ES-I3 (cell line): Measurements from ENCODE around the gene ANTKMT.

Experiments
- H3K36me3 ChIP-seq: 2 replicates; pipeline ENCODE4 v1.6.1; 2013; ENCODE audit warnings: mild to moderate bottlenecking, low read length, control low read depth, moderate library complexity; ENCODE audit not compliant: insufficient read depth
- H3K4me1 ChIP-seq: 2 replicates; pipeline ENCODE4 v1.6.1; 2013; ENCODE audit warnings: mild to moderate bottlenecking, control low read depth, low read length; ENCODE audit not compliant: insufficient read depth
- H3K9ac ChIP-seq: 2 replicates; pipeline ENCODE4 v1.6.1; 2013; ENCODE audit warnings: low read depth, mild to moderate bottlenecking, low read length, moderate library complexity
- H3K9me3 ChIP-seq: 2 replicates; pipeline ENCODE4 v1.6.1; 2013; ENCODE audit warnings: mild to moderate bottlenecking, low read length, moderate library complexity; ENCODE audit not compliant: control insufficient read depth, insufficient read depth

ANTKMT gene

DNA sequence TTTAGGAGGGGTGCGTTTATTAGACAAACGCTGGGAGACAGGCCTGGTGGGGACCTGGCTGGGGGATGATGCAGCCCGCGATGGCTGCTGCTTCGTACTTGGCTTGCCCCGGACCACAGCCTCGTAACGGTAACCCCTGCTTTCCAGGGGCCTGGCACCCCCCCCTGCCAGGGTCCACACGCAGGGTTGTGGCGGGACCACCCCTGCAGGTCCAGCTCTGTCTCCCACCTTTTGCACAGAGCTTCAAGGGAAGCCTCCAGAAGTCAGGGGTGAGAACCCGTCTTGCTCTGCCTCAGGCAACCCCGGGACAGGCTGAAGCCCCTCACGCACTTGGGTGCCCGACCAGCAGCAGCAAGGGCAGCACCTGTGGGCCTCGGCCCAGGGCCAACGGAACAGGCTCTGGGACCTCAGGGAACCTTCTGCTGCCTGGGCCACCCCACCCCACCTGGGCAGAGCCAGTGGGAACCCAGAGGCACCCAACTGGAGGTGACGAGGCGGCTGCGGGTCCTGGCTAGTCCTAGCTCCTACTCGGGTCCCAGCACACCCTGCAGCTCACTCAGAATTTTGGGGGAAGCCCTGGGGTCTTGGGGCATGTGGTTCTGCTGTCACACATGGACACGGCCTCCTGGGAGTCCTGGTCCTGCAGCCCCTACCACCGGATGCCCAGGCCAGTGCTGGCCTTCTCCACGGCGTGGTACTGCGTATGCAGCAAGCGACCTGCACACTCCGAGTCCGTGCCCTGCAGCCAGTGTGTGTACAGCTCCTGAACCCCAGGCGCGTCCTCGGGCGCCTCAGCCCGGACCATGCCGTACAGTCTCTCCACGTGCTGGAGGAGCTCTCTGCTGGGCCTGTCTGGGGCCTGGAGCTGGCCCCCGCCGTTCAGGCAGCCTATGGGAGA lies 9.1 kb downstream of the ANTKMT start:
- no peaks in the 10 kb centered on the region for H3K36me3 ChIP-seq
- no peaks in the 10 kb centered on the region for H3K9me3 ChIP-seq
- H3K4me1 ChIP-seq = no peaks in the 10 kb centered on the region; the same call in 1 of the 2 replicates
- no peak overlapping the region for H3K9ac ChIP-seq

DNA sequence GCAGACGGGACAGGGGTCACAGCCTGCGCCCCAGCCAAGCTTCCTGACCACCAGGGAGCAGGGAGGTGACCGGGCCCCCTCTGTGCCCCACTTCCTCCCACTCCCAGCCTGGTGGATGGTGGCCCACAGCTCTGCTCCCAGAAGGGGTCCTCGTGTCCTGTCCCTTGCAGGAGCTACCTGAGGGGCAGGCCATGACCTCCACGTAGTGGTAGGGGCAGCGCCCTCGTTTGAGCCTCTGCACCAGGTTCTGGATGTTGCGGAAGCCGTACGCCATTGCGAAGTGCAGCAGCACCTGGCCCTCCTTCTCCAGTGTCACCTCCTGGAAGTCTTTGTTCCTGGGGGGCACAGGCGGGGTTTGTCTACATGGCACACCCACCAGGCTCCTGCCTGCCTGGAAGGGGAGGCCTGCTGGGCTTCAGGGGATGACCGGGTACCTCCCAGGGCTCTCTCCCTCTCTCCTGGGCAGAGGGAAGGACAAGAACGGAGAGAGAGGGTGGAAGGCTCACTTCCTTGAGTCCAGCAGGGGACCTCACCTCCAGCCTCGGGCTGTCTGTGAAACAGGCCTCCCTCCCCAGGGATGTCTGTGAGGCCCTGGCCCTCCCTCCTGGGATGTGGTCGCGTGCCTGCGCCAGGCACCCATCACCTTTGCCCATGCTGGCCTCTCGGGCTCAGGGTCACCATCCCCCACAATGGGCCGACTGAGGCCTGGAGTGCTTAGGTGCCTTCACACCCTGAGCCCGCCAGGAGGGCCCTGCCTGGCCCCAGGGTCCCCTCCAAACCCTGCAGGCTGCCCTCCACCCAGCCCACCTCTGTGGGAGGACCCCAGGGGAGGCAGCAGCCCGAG lies 9.9 kb downstream of the ANTKMT start:
- Histone ChIP-seq H3K4me1 (no peaks in the 10 kb centered on the region; the same call in 1 of the 2 replicates), H3K36me3 (no peaks in the 10 kb centered on the region), H3K9ac (no peak overlapping the region), H3K9me3 (no peaks in the 10 kb centered on the region)

DNA sequence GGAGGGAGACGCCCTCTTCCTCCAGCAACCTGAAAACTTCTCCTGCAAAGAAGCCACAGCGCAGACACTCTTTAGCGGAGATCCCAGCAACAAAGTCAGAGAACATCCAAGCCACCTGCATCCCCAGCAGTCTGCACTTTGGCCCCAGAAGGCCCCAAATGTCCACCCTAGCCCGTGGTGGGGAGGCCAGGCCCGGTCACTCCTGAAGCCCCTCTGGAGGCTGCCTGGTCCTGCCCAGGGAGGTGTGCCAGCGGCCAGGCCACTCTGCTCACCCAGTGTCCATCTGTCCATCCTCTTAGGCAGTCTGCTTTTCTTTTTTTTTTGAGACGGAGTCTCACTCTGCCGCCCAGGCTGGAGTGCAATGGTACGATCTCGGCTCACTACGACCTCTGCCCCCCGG lies 11.4 kb downstream of the ANTKMT start:
- Histone ChIP-seq H3K9me3 (no peaks in the 10 kb centered on the region), H3K9ac (no peak overlapping the region), H3K4me1 (0 out of 2 replicates have a peak, but pooled peaks cover 2% of the 10 kb centered on the region), H3K36me3 (peaks cover 5% of the 10 kb centered on the region; the same call in 1 of the 2 replicates)

DNA sequence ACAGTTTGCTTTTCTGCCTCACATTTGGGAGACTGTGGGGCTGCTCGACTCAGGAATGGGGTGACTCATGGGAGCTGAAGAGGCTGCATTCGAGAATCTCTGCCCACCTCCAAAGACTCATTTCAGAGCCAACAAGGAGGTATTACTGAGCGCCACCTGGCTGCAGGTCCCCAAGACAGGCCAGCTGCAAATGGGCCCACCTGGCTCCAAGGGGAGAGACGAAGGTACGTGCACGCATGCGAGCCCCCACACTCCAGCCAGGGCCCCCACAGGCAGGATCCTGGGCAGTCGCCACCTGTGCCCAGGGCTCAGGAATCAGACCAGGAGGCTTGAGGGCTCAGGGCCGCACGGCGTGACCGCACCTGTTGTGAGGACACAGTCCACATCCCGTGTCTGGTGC lies 12.0 kb downstream of the ANTKMT start:
- peaks cover 5% of the 10 kb centered on the region; the same call in 1 of the 2 replicates for H3K36me3 ChIP-seq
- no peak overlapping the region for H3K9ac ChIP-seq

DNA sequence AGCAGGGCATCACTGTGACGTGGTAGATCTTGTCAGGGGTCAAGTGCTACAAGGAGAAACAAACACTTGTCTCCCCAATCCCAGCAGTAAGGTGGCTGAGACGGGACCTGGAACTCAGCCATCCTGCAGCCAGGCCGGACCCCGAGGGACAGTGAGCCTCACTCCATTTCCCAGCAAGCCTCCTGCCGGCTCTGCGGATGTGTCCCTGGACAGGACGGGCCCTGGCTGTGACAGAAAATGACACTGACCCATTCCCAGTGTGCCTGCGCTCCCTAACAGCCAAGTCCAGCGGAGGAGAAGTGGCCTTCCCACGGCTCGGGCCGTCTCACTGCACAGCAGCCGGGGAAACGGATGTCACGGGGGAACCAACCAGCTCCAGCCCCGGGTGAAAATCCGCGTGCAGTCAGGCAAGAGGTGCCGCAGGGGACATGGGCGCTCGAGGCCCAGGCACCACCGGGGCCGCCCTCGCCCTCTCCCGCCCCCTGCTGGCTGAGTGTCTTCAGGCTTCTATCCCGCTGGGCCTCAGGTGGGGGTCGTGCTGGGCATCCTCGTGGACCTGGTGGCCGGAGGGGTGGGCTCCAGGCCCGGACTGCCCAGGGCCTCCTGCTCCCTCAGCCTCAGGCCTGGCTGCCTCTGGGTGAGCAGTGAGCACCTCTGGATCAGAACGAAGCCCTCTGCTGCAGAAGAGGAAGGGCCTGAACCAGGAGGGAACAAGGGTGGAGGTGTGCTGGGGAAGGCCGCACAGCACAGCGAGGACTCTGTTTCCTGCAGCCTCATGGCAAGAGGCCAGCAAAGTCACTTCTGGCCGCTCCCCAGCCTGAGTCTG lies 12.6 kb downstream of the ANTKMT start:
- H3K36me3 ChIP-seq = peaks cover 5% of the 10 kb centered on the region; the same call in 1 of the 2 replicates

More for the DNA sequence above, 12.0 kb downstream of the ANTKMT start:
- Histone ChIP-seq H3K9me3 (no peaks in the 10 kb centered on the region), H3K4me1 (peaks cover 3% of the 10 kb centered on the region; the same call in 1 of the 2 replicates)

DNA sequence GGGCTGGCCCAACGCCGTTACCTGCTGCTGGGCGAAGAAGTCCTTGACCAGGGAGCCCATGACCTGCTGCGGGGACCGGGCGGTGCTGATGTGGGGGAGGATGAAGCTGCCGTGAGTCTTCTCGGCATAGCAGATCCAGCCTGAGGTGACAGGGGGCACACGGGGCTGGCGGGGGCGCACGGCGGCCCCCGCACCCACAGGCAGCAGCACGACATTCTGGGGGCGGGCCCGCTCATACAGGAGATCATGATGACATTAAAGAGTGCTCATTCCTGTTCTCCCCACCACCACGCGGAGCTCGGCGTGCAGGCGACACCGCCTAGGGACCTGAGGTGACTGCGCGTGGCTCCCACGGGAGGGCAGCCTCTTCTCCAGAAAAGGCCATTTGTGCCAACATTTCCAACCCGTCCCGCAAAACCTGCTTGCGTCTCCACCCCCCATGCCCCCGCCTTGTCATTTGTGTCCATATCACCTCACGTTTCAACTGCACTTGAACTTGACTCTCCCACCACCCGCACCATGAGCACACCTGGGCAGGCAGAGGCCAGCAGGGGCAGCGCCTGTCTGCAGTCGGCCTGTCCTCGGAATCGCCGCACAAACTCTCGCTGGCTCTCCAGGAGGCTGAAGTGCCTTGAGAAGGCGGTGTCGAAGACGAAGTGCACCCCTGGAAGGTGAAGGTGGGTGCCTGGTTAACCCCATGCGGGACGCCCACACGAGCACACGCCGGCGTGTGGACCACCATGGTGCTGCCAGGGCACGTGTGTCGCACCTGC lies 13.4 kb downstream of the ANTKMT start:
- peaks cover 5% of the 10 kb centered on the region; the same call in 1 of the 2 replicates for H3K36me3 ChIP-seq
- no peak overlapping the region for H3K9ac ChIP-seq
- no peaks in the 10 kb centered on the region for H3K9me3 ChIP-seq
- peaks cover 3% of the 10 kb centered on the region; the same call in 1 of the 2 replicates for H3K4me1 ChIP-seq

More for the DNA sequence above, 12.6 kb downstream of the ANTKMT start:
- no peak overlapping the region for H3K9ac ChIP-seq
- peaks cover 3% of the 10 kb centered on the region; the same call in 1 of the 2 replicates for H3K4me1 ChIP-seq
- no peaks in the 10 kb centered on the region for H3K9me3 ChIP-seq

DNA sequence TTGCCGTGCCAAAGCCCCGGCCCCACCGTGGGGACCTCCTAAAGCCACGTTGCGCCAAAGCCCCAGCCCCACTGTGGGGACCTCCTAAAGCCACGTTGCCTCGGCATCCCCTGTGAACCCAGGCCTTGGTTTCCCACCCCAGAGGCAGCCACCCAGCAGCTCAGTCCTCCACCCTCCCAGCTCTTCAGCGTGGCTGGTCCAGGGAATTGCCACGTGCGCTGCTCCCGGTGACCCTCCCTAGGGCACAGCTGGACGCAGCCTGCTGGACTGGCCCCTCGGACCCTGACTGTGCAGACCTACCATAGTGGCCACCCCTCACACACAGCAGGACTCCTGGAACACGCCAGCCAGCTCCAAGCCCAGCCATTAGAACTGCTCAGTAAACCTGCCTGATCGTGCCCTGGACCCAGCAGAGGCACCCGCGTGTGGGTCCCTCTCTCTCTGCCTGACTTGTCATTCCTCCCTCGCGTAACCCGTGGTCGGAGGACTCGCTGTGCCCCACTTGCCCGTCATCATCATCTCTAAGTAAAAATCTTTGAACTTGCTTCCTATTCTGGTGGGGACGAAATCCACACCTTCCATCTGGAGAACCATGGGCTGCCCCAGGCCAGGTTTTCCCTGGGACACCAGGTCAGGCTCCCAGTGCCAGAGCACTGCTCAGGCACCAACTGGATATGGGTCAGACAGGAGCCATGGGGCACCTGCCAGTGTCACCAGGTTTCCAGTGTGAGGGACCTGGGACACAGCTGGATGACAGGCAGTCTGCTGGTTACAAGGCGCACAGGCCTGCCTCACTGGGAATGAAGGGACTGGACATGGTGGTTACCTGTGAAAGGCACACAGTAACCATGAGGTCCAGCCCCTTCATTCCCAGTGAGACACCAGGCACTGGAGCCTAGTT lies 14.3 kb downstream of the ANTKMT start:
- no peaks in the 10 kb centered on the region for H3K9me3 ChIP-seq
- H3K36me3 ChIP-seq = peaks cover 5% of the 10 kb centered on the region; the same call in 1 of the 2 replicates
- H3K4me1 ChIP-seq = peaks cover 6% of the 10 kb centered on the region; the same call in 1 of the 2 replicates
- no peak overlapping the region for H3K9ac ChIP-seq

DNA sequence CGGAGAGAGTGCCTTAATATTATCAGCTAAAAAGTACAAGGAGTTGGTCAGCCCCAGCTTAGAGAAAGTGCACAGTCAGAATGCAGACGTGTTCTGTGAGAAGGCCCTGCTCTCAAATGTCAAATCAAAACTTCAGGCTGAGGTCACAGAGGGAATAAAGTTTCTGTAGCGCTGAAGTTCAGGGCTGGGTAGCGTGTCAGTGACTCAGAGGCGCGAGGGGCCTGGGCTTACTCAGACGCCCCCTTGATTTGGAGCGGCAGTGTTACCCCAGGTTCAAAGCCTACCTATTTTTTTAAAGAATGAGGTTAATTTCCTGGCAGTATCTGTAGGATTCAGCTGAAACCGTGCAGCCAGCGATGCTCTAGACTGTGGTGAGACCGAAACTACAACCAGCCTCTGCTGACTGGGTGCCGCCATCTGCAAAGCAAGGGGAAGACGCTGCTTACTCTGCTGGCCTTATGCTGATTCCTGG lies 15.1 kb downstream of the ANTKMT start:
- H3K4me1 ChIP-seq = peaks cover 6% of the 10 kb centered on the region; the same call in 1 of the 2 replicates
- peaks cover 5% of the 10 kb centered on the region; the same call in 1 of the 2 replicates for H3K36me3 ChIP-seq
- no peaks in the 10 kb centered on the region for H3K9me3 ChIP-seq
- no peak overlapping the region for H3K9ac ChIP-seq

DNA sequence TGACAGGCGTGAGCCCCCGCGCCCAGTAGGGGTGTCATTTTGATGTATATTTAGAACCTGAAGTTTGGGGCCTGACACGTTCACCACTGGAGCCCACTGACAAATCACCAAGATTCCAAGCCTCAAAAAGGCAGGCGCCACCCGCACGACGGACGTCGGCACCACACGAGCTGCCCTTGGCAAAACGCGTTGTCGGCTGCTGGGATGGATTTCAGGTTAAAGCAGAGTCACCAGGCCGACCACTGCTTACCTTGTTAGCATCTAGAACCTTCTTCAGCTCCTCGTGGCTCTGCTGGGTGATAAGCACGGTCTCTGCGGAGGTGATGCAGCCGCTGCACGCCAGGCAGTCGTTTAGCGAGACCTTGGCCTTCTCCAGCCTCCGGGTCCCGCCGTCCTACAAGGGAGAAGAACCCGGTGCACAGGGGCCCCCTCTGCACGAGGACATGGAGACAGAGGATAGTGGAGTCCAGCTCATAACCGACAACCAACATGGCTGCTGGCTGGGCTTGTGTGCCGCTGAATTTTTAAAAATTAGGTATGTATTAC lies 16.1 kb downstream of the ANTKMT start:
- Histone ChIP-seq H3K36me3 (peaks cover 5% of the 10 kb centered on the region; the same call in 1 of the 2 replicates), H3K9ac (no peak overlapping the region), H3K9me3 (no peaks in the 10 kb centered on the region), H3K4me1 (peaks cover 6% of the 10 kb centered on the region; the same call in 1 of the 2 replicates)

DNA sequence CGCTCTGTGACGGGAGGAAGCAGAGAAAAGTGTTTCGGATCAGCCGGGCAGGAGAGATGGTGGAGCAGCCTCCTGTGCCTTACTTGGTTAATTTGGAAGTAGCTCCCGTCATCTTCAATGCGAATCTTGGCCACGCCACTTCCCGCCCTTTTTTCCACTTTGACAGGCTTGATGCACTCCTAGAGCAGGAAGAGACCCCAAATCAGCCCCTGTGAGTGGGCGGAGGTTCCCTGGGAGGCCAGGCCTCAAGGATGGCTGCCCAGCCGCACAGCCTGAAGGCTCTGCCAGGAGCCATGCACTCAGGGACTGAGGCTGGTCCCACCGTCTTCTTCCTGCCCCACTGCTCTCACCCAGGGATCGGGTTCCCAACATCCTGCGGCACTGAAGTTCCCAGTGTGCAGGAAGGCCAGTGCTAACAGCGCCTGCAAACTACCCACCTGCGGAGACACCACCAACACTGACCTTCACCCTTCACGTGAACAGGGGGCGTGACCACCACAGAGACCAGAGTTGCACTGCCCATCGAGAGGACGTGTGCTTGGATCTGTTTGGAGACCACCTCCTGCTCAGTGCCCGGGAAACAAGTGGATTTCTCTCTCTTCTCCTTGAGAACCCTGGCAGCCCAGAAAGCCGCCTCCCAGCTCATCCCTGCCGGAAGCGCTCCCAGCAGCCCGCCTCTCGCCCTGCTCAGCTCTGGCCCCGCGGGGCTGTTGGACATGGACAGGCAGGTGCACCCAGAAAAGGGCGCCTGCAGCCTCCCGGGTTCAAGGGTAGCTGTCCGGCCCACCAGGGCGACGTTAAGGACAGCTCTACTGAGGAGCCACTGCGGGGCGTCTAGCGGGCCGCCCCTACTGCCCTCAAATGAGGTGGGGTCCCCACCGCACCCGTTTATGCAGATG lies 18.9 kb downstream of the ANTKMT start:
- no peaks in the 10 kb centered on the region for H3K9me3 ChIP-seq
- H3K4me1 ChIP-seq = peaks cover 6% of the 10 kb centered on the region; the same call in 1 of the 2 replicates
- H3K36me3 ChIP-seq = peaks cover 5% of the 10 kb centered on the region; the same call in 1 of the 2 replicates
- peak overlapping the region; percentile 93 for H3K9ac ChIP-seq

DNA sequence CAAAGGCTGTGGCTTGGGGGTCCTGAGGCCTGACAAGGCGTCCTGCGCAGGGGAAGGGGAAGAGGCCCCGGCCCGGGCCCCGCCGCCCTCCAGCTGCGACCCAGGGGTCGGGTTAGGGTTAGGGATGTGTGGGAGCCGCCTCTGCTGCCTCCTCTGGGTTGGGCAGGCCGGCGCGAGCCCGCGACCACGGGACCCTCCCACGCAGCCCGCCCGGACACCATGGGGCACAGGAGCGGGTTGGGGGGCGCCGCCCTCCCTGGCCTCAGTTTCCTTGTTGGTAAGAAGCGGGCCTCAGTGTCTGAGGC lies 19.5 kb downstream of the ANTKMT start:
- H3K9ac ChIP-seq = peak overlapping the region; percentile 93
- H3K4me1 ChIP-seq = peaks cover 6% of the 10 kb centered on the region; the same call in 1 of the 2 replicates
- no peaks in the 10 kb centered on the region for H3K9me3 ChIP-seq
- peaks cover 5% of the 10 kb centered on the region; the same call in 1 of the 2 replicates for H3K36me3 ChIP-seq
